Lung (tissue), 12 donors: Measurements from ENCODE around the gene DOCK2. TPM values are rescaled to one million over a fixed set of nuclear protein-coding genes. Genes with fewer than 3 reads are reported as not detected.
A peak's percentile ranks its signal among the peaks of the same experiment; 100 is the strongest.

ENCODE experiments used
- ATAC-seq: fragments of 200-7000 bp; cut with Tn5 transposase; one replicate; pipeline ENCODE4 v1.9.1; 2020; ENCODE audit warnings: moderate number of reproducible peaks; ENCODE audit not compliant: insufficient read depth, low FRiP score
- DNase-seq, 3 donors: peaks; one replicate each; pipeline ENCODE4 v3.0.0-alpha.2; 2013 to 2017
- H3K27ac ChIP-seq, 2 donors: one replicate each; pipeline ENCODE4 v1.5.1; 2013; ENCODE audit warnings: mild to moderate bottlenecking in 2 of 2, moderate library complexity in 2 of 2, control low read depth in 1 of 2, inconsistent platforms in 1 of 2, low read depth in 1 of 2, low read length in 1 of 2
- H3K27me3 ChIP-seq, 3 donors: one replicate each; pipeline ENCODE4 v1.5.1; 2013; ENCODE audit warnings: low read length in 2 of 3; ENCODE audit not compliant: control insufficient read depth in 3 of 3, insufficient read depth in 3 of 3
- H3K36me3 ChIP-seq, 4 donors: one replicate each; pipeline ENCODE4 v1.5.1; 2013; ENCODE audit warnings: low read length in 4 of 4, mild to moderate bottlenecking in 1 of 4, moderate library complexity in 1 of 4; ENCODE audit not compliant: control insufficient read depth in 4 of 4, insufficient read depth in 4 of 4
- H3K4me1 ChIP-seq, 5 donors: one replicate each; pipeline ENCODE4 v1.5.1; 2013; ENCODE audit warnings: low read length in 5 of 5, mild to moderate bottlenecking in 2 of 5, moderate library complexity in 1 of 5; ENCODE audit not compliant: control insufficient read depth in 5 of 5, insufficient read depth in 5 of 5
- H3K4me3 ChIP-seq: one replicate; pipeline ENCODE4 v1.5.1; 2013; ENCODE audit warnings: mild to moderate bottlenecking, control low read depth, moderate library complexity
- H3K9ac ChIP-seq, 2 donors: one replicate each; pipeline ENCODE4 v1.5.1; 2013; ENCODE audit warnings: low read length in 2 of 2, control low read depth in 1 of 2; ENCODE audit not compliant: insufficient read depth in 1 of 2
- H3K9me3 ChIP-seq, 4 donors: one replicate each; pipeline ENCODE4 v1.5.1; 2013; ENCODE audit warnings: low read length in 3 of 4, mild to moderate bottlenecking in 1 of 4, moderate library complexity in 1 of 4; ENCODE audit not compliant: control insufficient read depth in 4 of 4, insufficient read depth in 3 of 4
- CTCF ChIP-seq: IDR thresholded peaks from 2 replicates; pipeline ENCODE4 v1.5.1; 2012; ENCODE audit warnings: mild to moderate bottlenecking; ENCODE audit errors: control extremely low read depth, extremely low read depth
- WGBS, 2 donors: extraction: QIAGEN DNeasy Blood & Tissue Kit; methylation state at CpG; one replicate each; pipeline ENCODE4 v1.1.7; 2013; 5-methylcytosine and 5-hydroxymethylcytosine counted together
- polyA plus RNA-seq, 2 donors: library from polyadenylated mRNA; stranded (reverse); fragments of 200-250 nt; gene quantifications; one replicate each; pipeline ENCODE4 v1.2.1, GENCODE V29; 2013
- total RNA-seq, 2 donors: library from RNA; depleted of rRNA in 1 of 2; stranded (reverse); fragments of >200 nt in 1 of 2; gene quantifications; one replicate each; pipeline ENCODE4 v1.2.1, GENCODE V29; 2014 to 2021
- donor health status: control.
- donor health status: control.
- donor health status: Bipolar disorder and iron deficiency.
- donor health status: healthy.
- donor health status: DM: yes; HTN: yes; CAD: no.

Gene DOCK2
- total and polyA plus RNA-seq, 4 donors: 9.6 to 66.6 (median 43.4) TPM

GRCh38 chr5:169893571-169893970 lies 256.5 kb downstream of the DOCK2 start:
- no peak for TF ChIP-seq CTCF
- no peak overlapping the region for H3K27ac ChIP-seq
- H3K27me3 ChIP-seq: no peaks in the 10 kb centered on the region
- no peak overlapping the region for H3K9ac ChIP-seq
- H3K36me3 ChIP-seq: no peaks in the 10 kb centered on the region
- H3K9me3 ChIP-seq: no peaks in the 10 kb centered on the region
- no peak overlapping the region for H3K4me3 ChIP-seq
- 48 to 59% methylated on average over 2 of the region's 2 CpGs for whole genome bisulfite sequencing, 2 donors
- H3K4me1 ChIP-seq: peaks cover 0 to 23% (median 0%) of the 10 kb centered on the region in 5 donors
- peak in 2 of 3 donors; percentile 31 to 39 for DNase-seq
- no peak for ATAC-seq

GRCh38 chr5:169895926-169896325 lies 258.9 kb downstream of the DOCK2 start:
- no peak for ATAC-seq
- no peaks in the 10 kb centered on the region for H3K27me3 ChIP-seq
- peak; percentile 64 to 91 (median 85) for DNase-seq
- H3K4me1 ChIP-seq: peaks cover 0 to 23% (median 0%) of the 10 kb centered on the region in 5 donors
- peaks cover 0 to under 1% (median 0%) of the 10 kb centered on the region in 4 donors for H3K9me3 ChIP-seq
- no peak overlapping the region for H3K27ac ChIP-seq
- H3K9ac ChIP-seq: no peak overlapping the region
- no peaks in the 10 kb centered on the region for H3K36me3 ChIP-seq
- 66 to 67% methylated on average over 7 of the region's 7 CpGs for WGBS, 2 donors
- no peak for TF ChIP-seq CTCF
- no peak overlapping the region for H3K4me3 ChIP-seq

- DNase-seq (no peak), ATAC-seq (no peak)
- H3K27me3 ChIP-seq: no peaks in the 10 kb centered on the region
- 82 to 85% methylated on average over 4 of the region's 4 CpGs for WGBS, 2 donors
- H3K36me3 ChIP-seq: no peaks in the 10 kb centered on the region
- no peak overlapping the region for H3K4me3 ChIP-seq
- H3K9ac ChIP-seq: no peak overlapping the region
- peaks cover 0 to 2% (median 0%) of the 10 kb centered on the region in 4 donors for H3K9me3 ChIP-seq
- TF ChIP-seq CTCF: no peak
- H3K27ac ChIP-seq: no peak overlapping the region
- H3K4me1 ChIP-seq: peaks cover 0 to 23% (median 4%) of the 10 kb centered on the region in 5 donors
These were observed 260.4 kb downstream of the DOCK2 start for GRCh38 chr5:169897481-169897880.

- ATAC-seq (no peak), DNase-seq (peak in 2 of 3 donors; percentile 34 to 61)
- Histone ChIP-seq H3K36me3 (no peaks in the 10 kb centered on the region), H3K9ac (no peak overlapping the region), H3K4me1 (peaks cover 0 to 25% (median 9%) of the 10 kb centered on the region in 5 donors), H3K27me3 (no peaks in the 10 kb centered on the region), H3K27ac (no peak overlapping the region), H3K4me3 (no peak overlapping the region), H3K9me3 (peaks cover 0 to 2% (median 0%) of the 10 kb centered on the region in 4 donors)
- TF ChIP-seq CTCF: no peak
- 18 to 31% methylated on average over 2 of the region's 2 CpGs for WGBS, 2 donors
These were observed 264.8 kb downstream of the DOCK2 start for GRCh38 chr5:169901896-169902295.
